Activated T-cell treated with anti-CD3 and anti-CD28 coated beads for 48 hours (primary cell): Measurements from ENCODE around the gene ZNF383.
"Not testable (repeated sequence)": the region's sequence is repeated elsewhere in the genome, so short reads cannot be mapped to it uniquely, and the experiment has no call there.

Experiments
- DNase-seq: peaks from one replicate; pipeline ENCODE4 v3.0.0-alpha.2; 2020; ENCODE audit warnings: low read depth

The ZNF383 gene

DNA sequence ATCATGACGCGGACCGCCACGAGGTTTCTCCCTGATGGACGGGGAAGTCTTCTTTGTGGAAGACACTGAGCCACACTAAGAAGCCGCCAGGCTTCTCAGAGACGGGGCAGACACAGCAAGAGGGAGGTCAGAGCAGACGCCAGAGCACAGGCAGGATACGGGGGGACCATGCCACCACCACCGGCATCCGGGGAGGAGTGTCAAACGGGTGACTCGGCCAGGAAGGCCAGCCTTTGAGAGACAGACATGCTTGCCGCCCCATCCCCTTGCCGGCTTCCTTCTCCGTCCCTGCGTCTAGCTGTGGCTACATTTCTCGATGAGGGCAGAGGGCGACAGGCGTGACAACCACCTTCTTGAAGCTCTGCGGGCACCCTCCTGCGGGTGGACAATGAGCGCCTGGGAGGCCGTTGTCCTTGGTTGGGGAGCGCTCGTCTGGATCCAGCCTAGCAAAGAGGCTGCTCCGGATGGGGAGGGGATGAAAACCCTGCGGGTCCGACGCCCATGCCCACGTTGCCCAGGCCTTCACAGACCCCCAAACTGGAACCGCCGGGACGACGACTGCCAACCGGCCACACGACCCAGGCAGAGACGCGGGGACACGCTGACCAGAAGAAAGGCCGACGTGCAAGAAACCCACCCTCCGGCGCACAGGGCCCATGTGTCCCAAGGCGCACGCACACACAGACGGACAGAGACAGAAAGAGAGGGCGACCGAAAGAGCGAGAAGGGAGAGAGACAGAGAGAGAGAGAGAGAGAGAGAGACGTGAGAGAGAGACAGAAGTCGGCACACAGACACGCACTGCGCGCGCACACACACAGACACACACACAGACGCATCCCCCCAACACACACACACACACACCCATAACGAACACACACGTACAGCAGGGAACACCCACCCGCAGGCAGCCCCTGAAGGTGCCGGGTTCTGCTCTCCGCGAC lies 75.3 kb downstream of the ZNF383 start:
- not testable (repeated sequence) for DNase-seq

DNA sequence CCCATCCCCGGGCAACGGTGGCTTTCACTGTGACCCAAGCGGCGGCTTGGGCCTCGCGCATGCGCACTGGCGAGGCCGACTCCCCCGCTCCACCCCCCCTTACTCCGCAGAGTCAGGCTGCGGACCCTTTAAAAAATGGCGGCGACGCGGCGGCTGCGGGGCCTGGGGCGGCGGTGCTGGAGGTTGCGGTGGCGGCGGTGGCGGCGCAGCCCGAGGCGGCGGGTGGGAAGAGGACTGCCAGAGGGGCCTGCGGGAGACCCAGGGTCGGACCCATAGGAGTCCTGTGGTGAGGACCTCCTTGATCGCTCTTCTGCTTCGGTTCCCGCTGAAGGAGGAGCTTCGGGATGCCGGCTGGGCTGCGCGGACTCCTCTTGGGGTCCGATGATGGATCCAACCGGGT lies 76.2 kb downstream of the ZNF383 start:
- not testable (repeated sequence) for DNase-seq
